Epithelial cell of esophagus (primary cell): ENCODE data around the gene IQSEC1.

Source experiments
- DNase-seq: peaks from one replicate; pipeline ENCODE4 v3.0.0; 2010; ENCODE audit warnings: low read depth
- H3K4me3 ChIP-seq: 2 replicates; pipeline ENCODE4 v1.5.1; 2011; ENCODE audit warnings: mild to moderate bottlenecking, low read length, control low read depth
- CTCF ChIP-seq: IDR thresholded peaks from 2 replicates; pipeline ENCODE4 v1.5.1; 2011; ENCODE audit warnings: low read depth, mild to moderate bottlenecking, low read length, control low read depth, inconsistent platforms; ENCODE audit not compliant: insufficient read depth; ENCODE audit errors: missing control alignments

IQSEC1 gene

GRCh38 chr3:13106308-13107001 lies 33.2 kb upstream of the IQSEC1 start:
- TF ChIP-seq CTCF, result no peak
- no peak overlapping the region for H3K4me3 ChIP-seq
- DNase-seq, result peak; percentile 21

GRCh38 chr3:13105896-13106250 lies 32.6 kb upstream of the IQSEC1 start:
- H3K4me3 ChIP-seq, result no peak overlapping the region
- no peak for TF ChIP-seq CTCF
- no peak for DNase-seq

GRCh38 chr3:13105181-13105895 lies 32.1 kb upstream of the IQSEC1 start:
- no peak for TF ChIP-seq CTCF
- DNase-seq, result no peak
- H3K4me3 ChIP-seq, result no peak overlapping the region

GRCh38 chr3:13104511-13104910 lies 31.3 kb upstream of the IQSEC1 start:
- TF ChIP-seq CTCF, result no peak
- H3K4me3 ChIP-seq, result no peak overlapping the region
- no peak for DNase-seq

GRCh38 chr3:13103416-13104058 lies 30.3 kb upstream of the IQSEC1 start:
- no peak for TF ChIP-seq CTCF
- no peak for DNase-seq
- H3K4me3 ChIP-seq, result no peak overlapping the region

- no peak for TF ChIP-seq CTCF
- no peak overlapping the region for H3K4me3 ChIP-seq
- no peak for DNase-seq
Observed at GRCh38 chr3:13102386-13103345, 29.4 kb upstream of the IQSEC1 start.
